Measurements from ENCODE around the gene XRCC1.

The XRCC1 gene

DNA sequence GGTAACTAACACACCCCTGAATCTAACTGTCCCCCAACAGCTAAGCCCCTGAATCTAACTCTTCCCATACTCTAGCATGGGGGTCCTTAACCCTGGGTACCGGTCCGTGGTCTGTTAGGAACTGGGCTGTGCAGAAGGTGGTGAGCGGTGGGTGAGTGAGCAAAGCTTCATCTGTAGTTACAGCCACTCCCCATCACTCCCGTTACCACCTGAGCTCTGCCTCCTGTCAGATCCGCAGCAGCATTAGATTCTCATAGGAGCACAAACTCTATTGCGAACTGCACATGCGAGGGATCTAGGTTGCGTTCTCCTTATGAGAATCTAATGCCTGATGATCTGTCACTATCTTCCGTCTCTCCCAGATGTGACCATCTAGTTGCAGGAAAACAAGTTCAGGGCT lies 64.6 kb downstream of the XRCC1 start:
- Histone ChIP-seq H3K9me2 (replicated peaks; ENCODE audit: insufficient read depth, low read length) (no peaks in the 10 kb centered on the region), H3F3A (ENCODE audit: insufficient read depth, low read length) (no peaks in the 10 kb centered on the region), H3K9me3 (replicated peaks; ENCODE audit: insufficient read depth, low read length) (no peaks in the 10 kb centered on the region), H3K79me2 (ENCODE audit: low read length) (no peaks in the 10 kb centered on the region), H2AFZ (ENCODE audit: low read length) (no peak overlapping the region), H3K4me3 (ENCODE audit: low read length) (no peak overlapping the region), H3K27ac (ENCODE audit: low read length) (no peak overlapping the region), H3K4me1 (ENCODE audit: low read length) (no peaks in the 10 kb centered on the region), H4K20me1 (ENCODE audit: insufficient read depth, low read length) (no peaks in the 10 kb centered on the region), H3K4me2 (ENCODE audit: low read depth, low read length) (no peak overlapping the region), H3K27me3 (replicated peaks; ENCODE audit: insufficient read depth, low read length) (no peaks in the 10 kb centered on the region), H3K36me3 (replicated peaks; ENCODE audit: insufficient read depth, low read length) (no peaks in the 10 kb centered on the region), H3K9ac (ENCODE audit: low read length) (no peak overlapping the region)
- TF ChIP-seq, protein P1, sequence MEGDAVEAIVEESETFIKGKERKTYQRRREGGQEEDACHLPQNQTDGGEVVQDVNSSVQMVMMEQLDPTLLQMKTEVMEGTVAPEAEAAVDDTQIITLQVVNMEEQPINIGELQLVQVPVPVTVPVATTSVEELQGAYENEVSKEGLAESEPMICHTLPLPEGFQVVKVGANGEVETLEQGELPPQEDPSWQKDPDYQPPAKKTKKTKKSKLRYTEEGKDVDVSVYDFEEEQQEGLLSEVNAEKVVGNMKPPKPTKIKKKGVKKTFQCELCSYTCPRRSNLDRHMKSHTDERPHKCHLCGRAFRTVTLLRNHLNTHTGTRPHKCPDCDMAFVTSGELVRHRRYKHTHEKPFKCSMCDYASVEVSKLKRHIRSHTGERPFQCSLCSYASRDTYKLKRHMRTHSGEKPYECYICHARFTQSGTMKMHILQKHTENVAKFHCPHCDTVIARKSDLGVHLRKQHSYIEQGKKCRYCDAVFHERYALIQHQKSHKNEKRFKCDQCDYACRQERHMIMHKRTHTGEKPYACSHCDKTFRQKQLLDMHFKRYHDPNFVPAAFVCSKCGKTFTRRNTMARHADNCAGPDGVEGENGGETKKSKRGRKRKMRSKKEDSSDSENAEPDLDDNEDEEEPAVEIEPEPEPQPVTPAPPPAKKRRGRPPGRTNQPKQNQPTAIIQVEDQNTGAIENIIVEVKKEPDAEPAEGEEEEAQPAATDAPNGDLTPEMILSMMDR (IDR thresholded peaks at IDR 0.05; ENCODE audit: low read length), result no peak
- no peak for TF ChIP-seq EZH2 (optimal IDR thresholded peaks at IDR 0.05; ENCODE audit: low read depth, low read length)
- no peak for TF ChIP-seq EZH2phosphoT487 (IDR thresholded peaks at IDR 0.05; ENCODE audit: low read length)
- DNase-seq, result no peak

DNA sequence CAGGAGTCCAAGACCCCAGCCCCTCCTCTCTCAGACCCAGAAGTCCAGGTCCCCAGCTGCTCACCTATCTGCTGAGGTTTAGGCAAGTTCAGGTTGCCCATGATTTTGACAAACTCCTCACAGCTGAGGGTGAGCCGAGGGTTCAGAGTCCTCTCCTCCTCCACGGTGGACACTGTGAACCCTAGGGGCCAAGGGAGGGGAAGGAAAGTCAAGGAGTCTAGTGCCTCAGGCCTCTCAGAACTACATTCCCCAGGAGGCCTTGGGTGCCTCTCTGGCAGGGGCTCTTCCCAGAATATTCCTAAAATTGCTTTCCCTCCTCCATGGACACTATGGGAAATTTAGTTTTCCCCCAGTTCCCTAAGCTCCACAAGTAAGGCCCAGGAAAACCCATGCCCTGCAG lies 67.4 kb downstream of the XRCC1 start:
- Histone ChIP-seq H3K4me2 (ENCODE audit: low read depth, low read length) (no peak overlapping the region), H3K36me3 (replicated peaks; ENCODE audit: insufficient read depth, low read length) (no peaks in the 10 kb centered on the region), H3K4me1 (ENCODE audit: low read length) (peaks cover 6% of the 10 kb centered on the region), H3F3A (ENCODE audit: insufficient read depth, low read length) (peaks cover 4% of the 10 kb centered on the region; the same call in 1 of the 2 replicates), H3K79me2 (ENCODE audit: low read length) (no peaks in the 10 kb centered on the region), H3K9ac (ENCODE audit: low read length) (no peak overlapping the region), H3K4me3 (ENCODE audit: low read length) (no peak overlapping the region), H2AFZ (ENCODE audit: low read length) (no peak overlapping the region), H4K20me1 (ENCODE audit: insufficient read depth, low read length) (no peaks in the 10 kb centered on the region), H3K27me3 (replicated peaks; ENCODE audit: insufficient read depth, low read length) (no peaks in the 10 kb centered on the region), H3K9me2 (replicated peaks; ENCODE audit: insufficient read depth, low read length) (no peaks in the 10 kb centered on the region), H3K27ac (ENCODE audit: low read length) (no peak overlapping the region), H3K9me3 (replicated peaks; ENCODE audit: insufficient read depth, low read length) (no peaks in the 10 kb centered on the region)
- no peak for DNase-seq
- TF ChIP-seq, protein P1 (IDR thresholded peaks at IDR 0.05; ENCODE audit: low read length), result no peak
- TF ChIP-seq EZH2 (optimal IDR thresholded peaks at IDR 0.05; ENCODE audit: low read depth, low read length) (no peak), EZH2phosphoT487 (IDR thresholded peaks at IDR 0.05; ENCODE audit: low read length) (no peak)

DNA sequence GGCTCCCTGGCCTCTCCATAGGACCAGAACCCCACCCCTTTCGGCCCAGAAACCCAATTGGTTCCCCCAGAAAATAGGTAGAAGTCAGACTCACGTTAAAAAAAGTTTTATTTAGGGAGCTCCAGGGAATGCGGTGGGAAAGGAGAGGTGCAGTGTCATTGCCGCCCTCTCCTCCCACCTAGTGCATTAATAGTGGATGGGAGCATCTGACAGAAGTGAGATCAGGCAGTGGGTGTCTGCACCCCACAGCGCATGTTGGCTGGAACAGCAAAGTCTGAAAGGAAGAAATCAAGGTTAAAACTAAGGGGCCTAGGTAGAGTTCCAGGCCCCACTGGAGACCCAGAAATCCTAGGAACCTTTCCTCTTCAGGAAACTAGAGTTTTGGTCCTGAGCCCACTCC lies 68.7 kb downstream of the XRCC1 start:
- no peaks in the 10 kb centered on the region for H3K9me2 ChIP-seq (replicated peaks; ENCODE audit: insufficient read depth, low read length)
- H3K27ac ChIP-seq (ENCODE audit: low read length), result no peak overlapping the region
- peaks cover 4% of the 10 kb centered on the region; the same call in 1 of the 2 replicates for H3F3A ChIP-seq (ENCODE audit: insufficient read depth, low read length)
- H3K27me3 ChIP-seq (replicated peaks; ENCODE audit: insufficient read depth, low read length), result no peaks in the 10 kb centered on the region
- no peak overlapping the region for H2AFZ ChIP-seq (ENCODE audit: low read length)
- H3K79me2 ChIP-seq (ENCODE audit: low read length), result no peaks in the 10 kb centered on the region
- peaks cover 8% of the 10 kb centered on the region for H3K4me1 ChIP-seq (ENCODE audit: low read length)
- no peak overlapping the region for H3K4me3 ChIP-seq (ENCODE audit: low read length)
- no peaks in the 10 kb centered on the region for H3K36me3 ChIP-seq (replicated peaks; ENCODE audit: insufficient read depth, low read length)
- H3K9ac ChIP-seq (ENCODE audit: low read length), result no peak overlapping the region
- H3K9me3 ChIP-seq (replicated peaks; ENCODE audit: insufficient read depth, low read length), result no peaks in the 10 kb centered on the region
- TF ChIP-seq EZH2 (optimal IDR thresholded peaks at IDR 0.05; ENCODE audit: low read depth, low read length) (no peak), EZH2phosphoT487 (IDR thresholded peaks at IDR 0.05; ENCODE audit: low read length) (no peak)
- TF ChIP-seq, protein P1 (IDR thresholded peaks at IDR 0.05; ENCODE audit: low read length), result no peak
- no peaks in the 10 kb centered on the region for H4K20me1 ChIP-seq (ENCODE audit: insufficient read depth, low read length)
- no peak overlapping the region for H3K4me2 ChIP-seq (ENCODE audit: low read depth, low read length)
- DNase-seq, result no peak
